Coronary artery (tissue), 2 donors: ENCODE results near the gene EPHB2.

Experiments
- DNase-seq: peaks from one replicate; pipeline ENCODE4 v3.0.0-alpha.2; 2017; ENCODE audit warnings: low spot score
- H3K27ac ChIP-seq, 2 donors: fragments of 200-600 bp; sonication (generic); one replicate each; pipeline ENCODE4 v1.5.1; 2016 to 2019
- H3K4me3 ChIP-seq: fragments of 200-600 bp; sonication (generic); 2 replicates; pipeline ENCODE4 v1.5.1; 2016; ENCODE audit warnings: mild to moderate bottlenecking, moderate library complexity
- TF ChIP-seq, protein P1 (sequence below): fragments of 200-600 bp; sonication (generic); IDR thresholded peaks from one replicate; pipeline ENCODE4 v1.5.1; 2019; ENCODE audit warnings: antibody characterized with exemption

The EPHB2 gene

DNA sequence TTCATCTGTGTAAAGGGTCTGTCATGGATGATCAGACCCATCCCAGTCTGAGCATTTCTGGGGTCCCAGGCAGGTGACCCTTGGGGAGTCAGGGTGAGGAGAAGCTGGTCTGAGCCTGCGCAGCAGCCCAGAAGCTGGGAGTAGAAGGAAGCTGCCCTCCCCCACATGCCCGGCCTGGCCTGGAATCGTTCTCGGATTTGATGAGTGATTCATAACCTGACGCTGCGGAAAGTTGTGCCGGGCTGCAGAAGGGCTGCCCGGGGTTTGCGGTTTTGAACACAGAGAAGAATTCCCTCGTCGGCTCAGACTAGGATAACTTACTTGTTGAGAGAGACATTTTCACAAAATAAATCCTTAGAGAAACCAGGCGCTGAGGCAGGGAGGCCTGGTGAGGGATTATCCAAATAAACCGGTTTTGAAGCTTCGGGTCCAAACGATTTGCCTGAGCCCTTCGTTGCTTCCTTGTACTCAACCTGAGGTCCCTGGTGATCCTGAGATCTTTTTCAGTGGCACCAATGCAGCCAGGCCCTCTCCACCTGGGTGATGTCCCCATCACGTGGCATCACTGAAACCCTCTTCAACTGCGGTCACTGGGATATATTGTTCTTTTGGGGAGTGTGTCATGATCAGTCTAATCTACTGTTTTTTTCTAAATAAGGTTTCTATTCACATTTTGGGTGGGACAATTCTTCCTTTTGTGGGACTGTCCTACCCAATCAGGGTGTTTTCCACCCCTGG lies 29.2 kb downstream of the EPHB2 start:
- DNase-seq, result no peak

DNA sequence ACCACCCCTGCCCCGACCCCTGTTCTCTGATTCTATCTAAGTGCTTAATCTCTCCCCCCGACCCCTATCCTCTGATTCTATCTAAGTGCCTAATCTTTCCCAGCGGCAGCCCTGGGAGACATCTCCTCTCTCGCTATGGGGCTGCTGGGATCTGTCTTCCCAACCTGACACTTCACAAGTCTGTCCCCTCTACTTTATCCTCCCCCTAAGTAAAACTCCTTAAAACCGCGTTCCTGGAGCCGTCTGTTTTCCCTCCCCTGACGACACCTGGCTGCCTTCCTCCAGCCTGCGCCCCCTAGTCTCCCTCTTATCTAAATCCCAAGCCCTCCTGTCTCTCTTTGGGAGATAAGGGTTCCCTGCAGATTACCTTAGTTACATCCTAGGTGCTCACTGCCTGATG lies 30.5 kb downstream of the EPHB2 start:
- TF ChIP-seq, protein P1, sequence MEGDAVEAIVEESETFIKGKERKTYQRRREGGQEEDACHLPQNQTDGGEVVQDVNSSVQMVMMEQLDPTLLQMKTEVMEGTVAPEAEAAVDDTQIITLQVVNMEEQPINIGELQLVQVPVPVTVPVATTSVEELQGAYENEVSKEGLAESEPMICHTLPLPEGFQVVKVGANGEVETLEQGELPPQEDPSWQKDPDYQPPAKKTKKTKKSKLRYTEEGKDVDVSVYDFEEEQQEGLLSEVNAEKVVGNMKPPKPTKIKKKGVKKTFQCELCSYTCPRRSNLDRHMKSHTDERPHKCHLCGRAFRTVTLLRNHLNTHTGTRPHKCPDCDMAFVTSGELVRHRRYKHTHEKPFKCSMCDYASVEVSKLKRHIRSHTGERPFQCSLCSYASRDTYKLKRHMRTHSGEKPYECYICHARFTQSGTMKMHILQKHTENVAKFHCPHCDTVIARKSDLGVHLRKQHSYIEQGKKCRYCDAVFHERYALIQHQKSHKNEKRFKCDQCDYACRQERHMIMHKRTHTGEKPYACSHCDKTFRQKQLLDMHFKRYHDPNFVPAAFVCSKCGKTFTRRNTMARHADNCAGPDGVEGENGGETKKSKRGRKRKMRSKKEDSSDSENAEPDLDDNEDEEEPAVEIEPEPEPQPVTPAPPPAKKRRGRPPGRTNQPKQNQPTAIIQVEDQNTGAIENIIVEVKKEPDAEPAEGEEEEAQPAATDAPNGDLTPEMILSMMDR, result no peak
- Histone ChIP-seq H3K27ac (no peak overlapping the region), H3K4me3 (no peak overlapping the region)
- DNase-seq, result no peak

More for the DNA sequence above, 29.2 kb downstream of the EPHB2 start:
- Histone ChIP-seq H3K27ac (no peak overlapping the region), H3K4me3 (no peak overlapping the region)
- TF ChIP-seq, protein P1, result no peak

DNA sequence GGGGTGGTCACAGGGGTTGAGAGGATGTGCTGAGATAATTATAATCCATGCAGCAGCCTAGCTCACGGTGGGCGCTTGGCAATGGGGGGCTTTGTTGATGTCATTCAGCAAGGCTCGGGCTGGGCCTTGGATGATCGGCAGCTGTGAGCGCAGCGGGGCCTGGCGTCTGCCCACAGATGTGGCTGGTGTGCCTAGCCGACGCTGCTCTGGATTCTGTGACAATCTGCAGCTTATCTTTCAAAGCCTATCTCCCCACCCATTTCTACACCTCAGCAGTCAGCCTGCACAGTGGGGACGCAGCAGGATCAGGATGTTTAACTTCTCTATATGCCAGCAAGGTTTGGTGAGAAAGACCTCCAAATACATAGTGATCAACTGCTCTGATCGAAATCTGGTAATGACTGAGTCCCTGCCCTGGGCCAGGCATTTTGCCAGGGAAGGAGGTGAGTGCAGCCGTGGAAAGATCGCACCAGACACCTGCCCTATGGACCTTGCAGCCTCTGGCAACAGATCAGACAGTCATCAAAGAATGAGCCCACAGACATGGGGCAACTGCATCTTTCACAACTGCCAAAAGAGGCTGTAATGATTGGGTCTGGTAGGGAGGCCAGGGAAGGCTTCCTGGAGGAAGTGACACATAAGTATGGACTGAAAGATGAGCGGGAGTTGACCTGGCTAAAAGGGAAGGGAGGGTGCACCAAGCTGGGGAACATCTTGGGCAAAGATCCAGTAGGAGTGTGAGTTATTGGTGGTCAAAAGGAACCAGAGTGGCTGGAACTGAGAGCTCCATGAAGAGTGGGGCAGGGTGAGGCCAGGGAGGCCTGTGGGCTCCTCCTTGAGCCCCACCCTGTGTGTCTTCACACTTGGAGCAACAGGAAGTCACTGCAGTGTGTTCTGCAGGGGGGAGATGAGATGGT lies 35.3 kb downstream of the EPHB2 start:
- Histone ChIP-seq H3K27ac (no peak overlapping the region), H3K4me3 (no peak overlapping the region)
- no peak for DNase-seq
- TF ChIP-seq, protein P1, result no peak

DNA sequence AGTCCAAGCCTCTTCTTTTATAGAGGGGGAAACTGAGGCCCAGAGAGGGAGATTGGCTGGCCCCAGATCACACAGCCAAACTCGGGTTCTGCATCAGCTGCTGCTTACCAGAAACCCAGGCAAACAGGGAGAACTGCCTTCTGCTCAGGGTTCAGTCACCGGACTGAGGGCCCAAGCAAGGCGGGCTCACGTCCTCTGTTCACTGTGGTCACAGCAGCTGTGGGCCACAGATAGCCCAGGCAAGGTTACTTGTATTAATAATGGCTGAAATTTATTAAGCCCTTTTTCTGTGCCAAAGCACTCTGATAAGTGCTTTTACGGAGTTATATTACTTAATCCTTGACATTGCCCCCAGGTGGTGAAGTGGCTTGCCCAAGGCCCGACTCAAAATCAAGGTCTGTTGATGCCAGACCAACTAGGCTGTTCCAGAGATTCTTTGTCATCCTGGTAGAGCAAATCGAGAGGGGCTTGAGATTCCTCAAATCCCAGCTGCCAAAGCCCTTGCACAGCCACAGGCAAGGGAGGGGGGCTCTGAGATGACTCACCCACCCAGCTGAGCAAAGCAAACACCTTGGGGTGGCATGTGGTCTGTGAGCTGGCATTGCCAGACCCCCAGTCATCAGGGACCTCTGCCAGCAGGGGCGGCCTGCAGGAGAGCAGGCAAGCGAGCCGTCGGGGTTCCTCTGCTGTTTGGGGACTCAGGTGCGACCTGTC lies 36.5 kb downstream of the EPHB2 start:
- TF ChIP-seq, protein P1, result no peak
- no peak for DNase-seq

DNA sequence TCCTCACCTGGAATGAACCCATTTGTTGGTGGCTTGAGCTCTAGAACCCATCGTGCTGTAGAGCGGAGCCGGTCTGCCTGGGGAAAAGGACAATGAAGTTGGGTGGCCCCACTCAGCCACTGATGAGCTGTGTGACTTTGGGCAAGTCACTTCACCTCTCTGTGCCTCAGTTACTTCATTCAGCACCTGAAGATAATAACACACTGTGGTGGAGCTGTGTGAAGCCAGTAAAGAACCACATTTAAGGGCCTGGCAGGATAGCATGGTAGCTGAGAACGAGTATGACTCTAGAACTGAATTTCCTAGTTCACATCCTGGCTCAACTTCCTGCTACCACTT lies 37.1 kb downstream of the EPHB2 start:
- H3K27ac ChIP-seq, result no peak overlapping the region
- no peak overlapping the region for H3K4me3 ChIP-seq
- no peak for DNase-seq
- TF ChIP-seq, protein P1, result no peak

More for the DNA sequence above, 36.5 kb downstream of the EPHB2 start:
- Histone ChIP-seq H3K27ac (no peak overlapping the region), H3K4me3 (no peak overlapping the region)

DNA sequence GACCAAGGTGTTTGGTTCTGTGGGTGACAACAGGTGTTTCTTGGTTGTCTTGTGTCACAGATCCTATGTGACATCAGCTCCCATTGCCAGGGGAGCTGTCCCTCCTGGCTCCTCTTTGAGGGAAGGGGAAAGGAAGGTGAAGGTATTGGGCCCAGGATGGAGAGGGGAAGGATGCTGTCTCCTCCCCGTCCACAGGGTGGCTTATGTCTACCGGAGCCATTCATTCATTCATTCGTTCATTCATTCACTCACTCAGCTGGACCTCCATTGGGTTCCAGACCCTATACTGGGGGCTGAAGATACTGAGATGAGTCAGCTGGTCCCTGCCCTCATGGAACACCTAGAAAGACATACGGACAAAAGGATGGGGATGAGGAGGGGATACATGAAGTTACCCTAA lies 38.9 kb downstream of the EPHB2 start:
- DNase-seq, result no peak
- Histone ChIP-seq H3K27ac (peak overlapping the region; percentile 19 to 82), H3K4me3 (no peak overlapping the region)
- TF ChIP-seq, protein P1, result no peak
